Skeletal muscle cell (primary cell): ENCODE data around the gene RHOT2.
"Not testable (repeated sequence)": the region's sequence is repeated elsewhere in the genome, so short reads cannot be mapped to it uniquely, and the experiment has no call there.

Experiments used
- DNase-seq: peaks from one replicate; pipeline ENCODE4 v3.0.0-alpha.2; 2010; ENCODE audit warnings: low read depth
- H3K4me3 ChIP-seq: 2 replicates; pipeline ENCODE4 v1.5.1; 2011; ENCODE audit warnings: low read depth, mild to moderate bottlenecking, control low read depth, low read length, moderate library complexity

The RHOT2 gene

DNA sequence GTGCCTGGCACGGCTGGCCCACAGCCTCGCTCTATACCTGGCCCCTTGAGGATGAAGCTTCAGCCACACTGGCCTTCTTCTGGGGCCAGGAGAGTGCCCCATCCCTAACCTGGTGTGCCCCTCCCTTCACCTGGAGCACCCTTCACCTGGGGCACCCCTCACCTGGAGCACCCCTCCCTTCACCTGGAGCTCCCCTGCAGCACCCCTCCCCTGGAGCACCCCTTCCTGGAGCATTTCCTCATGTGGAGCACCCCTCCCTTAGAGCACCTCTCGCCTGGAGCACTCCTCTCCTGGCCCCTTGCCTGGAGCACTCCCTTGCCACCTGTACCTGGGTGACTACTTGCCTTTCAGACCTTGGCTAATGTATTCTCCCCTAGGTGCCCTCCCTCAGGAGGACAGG is 40.1 kb downstream of the RHOT2 start:
- no peak for DNase-seq
- H3K4me3 ChIP-seq, result no peak overlapping the region

GRCh38 chr16:708959-709358 is 41.0 kb downstream of the RHOT2 start:
- H3K4me3 ChIP-seq, result no peak overlapping the region
- no peak for DNase-seq

DNA sequence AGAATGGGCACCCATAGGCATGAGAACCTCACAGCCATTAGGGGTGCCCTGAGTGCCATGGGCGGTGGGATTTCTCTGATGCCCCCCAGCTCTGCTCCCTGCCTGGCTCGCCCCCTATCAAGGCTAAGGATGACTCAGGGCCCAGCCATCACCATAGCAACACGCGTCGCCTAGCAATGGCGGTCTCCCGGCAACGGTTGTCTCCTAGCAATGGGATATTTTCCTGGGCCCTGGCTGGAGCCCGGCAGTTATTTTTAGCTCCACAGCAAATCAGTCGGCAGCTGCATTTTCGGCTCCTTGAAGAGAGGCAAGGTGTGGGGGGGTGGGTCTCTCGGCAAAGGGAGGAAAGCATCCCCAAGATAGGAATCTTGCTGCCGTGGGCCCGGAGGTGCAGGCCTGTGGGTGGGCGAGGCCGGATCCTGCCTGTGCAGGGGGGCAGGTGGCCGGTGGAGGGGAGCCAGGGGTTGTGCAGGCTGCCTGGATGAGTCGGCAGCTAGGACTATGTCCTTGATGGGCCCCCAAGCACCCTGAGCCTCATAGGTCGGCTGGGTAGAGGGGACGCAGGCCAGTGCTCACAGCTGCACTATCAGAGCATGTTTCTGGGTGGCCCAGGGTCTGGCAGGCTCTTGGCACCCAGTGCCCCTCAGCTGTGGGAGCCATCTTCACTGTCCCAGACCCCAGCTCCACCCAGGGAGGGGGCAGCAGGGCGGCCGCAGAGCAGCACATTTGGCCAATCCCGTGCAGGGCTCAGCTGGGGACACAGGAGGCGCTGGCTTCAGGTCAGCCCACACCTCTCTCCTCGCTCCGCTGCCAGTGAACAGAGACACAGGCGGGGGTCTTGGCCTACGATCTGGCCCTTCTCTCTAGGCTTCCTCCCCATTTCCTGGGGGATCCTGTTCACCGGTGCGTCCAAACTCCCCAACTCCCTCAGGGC is 41.9 kb downstream of the RHOT2 start:
- peak; percentile 65 for DNase-seq
- H3K4me3 ChIP-seq, result no peak overlapping the region

GRCh38 chr16:710500-711075 is 42.7 kb downstream of the RHOT2 start:
- H3K4me3 ChIP-seq, result no peak overlapping the region
- DNase-seq, result no peak

DNA sequence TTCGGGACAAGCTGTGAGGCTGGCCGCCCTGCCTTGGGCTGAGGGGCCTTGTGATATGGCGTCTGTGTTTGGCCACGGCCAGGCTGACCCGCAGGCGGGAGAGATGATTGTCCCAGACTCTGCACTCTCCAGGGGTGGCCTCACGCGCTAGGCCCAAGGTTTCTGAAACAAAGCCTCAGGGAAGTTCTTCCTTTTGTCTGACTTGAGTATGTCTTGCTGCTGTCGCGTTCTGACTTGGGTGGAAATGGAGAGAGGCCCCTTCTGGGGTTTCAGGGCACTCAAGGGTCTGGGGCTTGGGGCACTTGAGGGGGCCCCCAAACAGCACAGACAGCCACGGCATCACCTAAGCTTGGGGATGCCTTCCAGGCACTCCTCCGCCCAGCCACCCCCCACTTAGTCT is 43.2 kb downstream of the RHOT2 start:
- no peak for DNase-seq
- no peak overlapping the region for H3K4me3 ChIP-seq

DNA sequence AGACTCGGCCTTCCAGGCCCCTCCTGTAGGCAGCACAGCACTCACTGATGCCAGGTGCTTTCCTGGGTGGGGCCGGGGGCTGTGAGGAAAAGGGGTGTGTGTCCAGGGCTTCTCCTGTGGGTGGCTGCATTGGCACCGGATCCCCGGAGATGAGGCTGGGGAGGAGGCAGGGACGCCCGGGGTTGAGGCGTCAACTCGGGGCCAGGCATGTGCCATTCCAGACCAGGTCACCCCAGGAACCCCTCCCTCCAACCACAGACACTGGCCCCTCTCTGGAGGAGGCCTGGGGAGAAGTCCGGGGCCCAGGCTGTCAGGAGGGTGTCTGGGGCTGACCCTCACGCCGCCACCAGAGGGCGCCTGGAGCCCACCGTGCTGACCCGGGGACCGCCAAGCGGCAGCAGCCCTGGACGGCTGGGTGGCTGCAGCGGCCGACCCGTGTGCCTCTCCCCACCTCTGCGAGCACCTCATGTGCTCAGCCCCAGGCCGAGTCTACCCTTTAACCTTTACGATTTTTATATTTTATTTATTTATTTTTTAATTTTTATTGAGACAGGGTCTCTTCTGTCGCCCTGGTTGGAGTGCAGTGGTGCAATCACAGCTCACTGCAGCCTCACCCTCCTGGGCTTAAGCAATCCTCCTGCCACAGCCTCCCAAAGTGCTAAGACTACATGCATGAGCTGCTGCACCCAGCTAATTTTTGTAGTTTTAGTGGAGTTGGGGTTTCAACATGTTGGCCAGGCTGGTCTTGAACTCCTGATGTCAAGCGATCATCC is 43.8 kb downstream of the RHOT2 start:
- no peak overlapping the region for H3K4me3 ChIP-seq
- DNase-seq, result no peak

- DNase-seq, result peak; percentile 91
These were observed 44.9 kb downstream of the RHOT2 start for GRCh38 chr16:712740-713250.

DNA sequence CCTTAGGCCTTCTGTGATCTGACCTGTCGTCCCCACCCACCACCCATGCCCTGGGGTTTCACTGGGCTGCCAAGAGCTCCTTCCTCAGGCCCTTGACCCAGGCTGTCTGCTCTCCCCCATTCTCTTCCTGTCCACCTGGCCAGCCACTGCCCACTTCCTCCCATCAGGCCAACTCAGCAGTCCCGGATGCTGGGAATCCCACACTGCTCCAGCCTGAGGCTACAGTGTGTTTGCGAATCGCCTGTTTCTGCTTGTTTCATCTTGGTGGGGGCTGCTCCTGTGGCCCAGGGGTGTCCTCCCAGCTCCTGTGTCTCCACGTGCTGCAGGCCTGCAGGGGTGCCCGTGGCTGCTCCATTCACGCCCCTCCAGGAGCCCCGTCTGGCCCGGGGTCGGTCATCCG is 46.1 kb downstream of the RHOT2 start:
- no peak for DNase-seq
- no peak overlapping the region for H3K4me3 ChIP-seq

More at GRCh38 chr16:712740-713250, 44.9 kb downstream of the RHOT2 start:
- not testable (repeated sequence) for H3K4me3 ChIP-seq

GRCh38 chr16:714558-715476 is 46.9 kb downstream of the RHOT2 start, which contains the start of gene METRN:
Gene METRN (plus strand): TSS chr16:715118. CDS start chr16:715290, 172 bp downstream.
- peak; percentile 53 for DNase-seq
- H3K4me3 ChIP-seq, result peak within 1 kb of the TSS; percentile 63

DNA sequence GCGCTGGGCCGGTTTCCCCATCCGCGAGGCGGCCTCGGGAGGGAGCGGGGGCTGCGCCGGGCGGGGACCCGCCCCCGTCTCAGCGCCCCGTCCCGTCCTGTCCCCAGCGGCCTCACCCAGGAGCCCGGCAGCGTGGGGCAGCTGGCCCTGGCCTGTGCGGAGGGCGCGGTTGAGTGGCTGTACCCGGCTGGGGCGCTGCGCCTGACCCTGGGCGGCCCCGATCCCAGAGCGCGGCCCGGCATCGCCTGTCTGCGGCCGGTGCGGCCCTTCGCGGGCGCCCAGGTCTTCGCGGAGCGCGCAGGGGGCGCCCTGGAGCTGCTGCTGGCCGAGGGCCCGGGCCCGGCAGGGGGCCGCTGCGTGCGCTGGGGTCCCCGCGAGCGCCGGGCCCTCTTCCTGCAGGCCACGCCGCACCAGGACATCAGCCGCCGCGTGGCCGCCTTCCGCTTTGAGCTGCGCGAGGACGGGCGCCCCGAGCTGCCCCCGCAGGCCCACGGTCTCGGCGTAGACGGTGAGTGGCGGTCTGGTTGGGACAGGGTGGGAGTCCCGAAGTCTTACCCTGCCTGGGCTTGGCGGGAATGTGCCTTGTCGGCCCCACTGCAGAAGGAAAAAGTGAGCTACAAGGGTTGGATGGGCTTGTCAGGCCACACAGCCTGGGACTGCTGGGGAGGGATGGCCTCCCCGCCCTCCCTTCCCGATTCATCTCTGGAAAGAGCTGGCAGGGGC is 47.7 kb downstream of the RHOT2 start:
- H3K4me3 ChIP-seq, result peak overlapping the region; percentile 63
- no peak for DNase-seq

DNA sequence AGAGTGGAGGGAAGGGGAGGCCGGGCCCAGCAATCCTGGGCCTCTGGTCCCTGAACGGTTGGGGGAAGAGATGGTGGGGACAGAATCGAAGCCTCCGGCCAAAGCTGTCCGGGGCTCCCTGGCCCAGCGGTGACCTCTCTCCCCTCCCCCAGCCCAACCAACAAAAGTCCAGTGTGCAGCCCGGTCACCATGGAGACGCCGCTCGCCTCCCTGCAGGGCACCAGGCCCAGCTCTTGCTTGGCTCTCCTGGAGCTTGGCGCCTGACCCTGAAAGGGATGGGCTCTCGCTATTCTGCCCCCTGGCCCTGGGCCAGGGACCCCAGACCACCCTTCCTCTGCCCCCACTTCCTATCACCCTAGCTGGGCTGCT is 48.3 kb downstream of the RHOT2 start:
- DNase-seq, result no peak
- peak overlapping the region; percentile 63 for H3K4me3 ChIP-seq

- DNase-seq, result no peak
- H3K4me3 ChIP-seq, result no peak overlapping the region
These were observed 48.9 kb downstream of the RHOT2 start for GRCh38 chr16:716768-717325.

DNA sequence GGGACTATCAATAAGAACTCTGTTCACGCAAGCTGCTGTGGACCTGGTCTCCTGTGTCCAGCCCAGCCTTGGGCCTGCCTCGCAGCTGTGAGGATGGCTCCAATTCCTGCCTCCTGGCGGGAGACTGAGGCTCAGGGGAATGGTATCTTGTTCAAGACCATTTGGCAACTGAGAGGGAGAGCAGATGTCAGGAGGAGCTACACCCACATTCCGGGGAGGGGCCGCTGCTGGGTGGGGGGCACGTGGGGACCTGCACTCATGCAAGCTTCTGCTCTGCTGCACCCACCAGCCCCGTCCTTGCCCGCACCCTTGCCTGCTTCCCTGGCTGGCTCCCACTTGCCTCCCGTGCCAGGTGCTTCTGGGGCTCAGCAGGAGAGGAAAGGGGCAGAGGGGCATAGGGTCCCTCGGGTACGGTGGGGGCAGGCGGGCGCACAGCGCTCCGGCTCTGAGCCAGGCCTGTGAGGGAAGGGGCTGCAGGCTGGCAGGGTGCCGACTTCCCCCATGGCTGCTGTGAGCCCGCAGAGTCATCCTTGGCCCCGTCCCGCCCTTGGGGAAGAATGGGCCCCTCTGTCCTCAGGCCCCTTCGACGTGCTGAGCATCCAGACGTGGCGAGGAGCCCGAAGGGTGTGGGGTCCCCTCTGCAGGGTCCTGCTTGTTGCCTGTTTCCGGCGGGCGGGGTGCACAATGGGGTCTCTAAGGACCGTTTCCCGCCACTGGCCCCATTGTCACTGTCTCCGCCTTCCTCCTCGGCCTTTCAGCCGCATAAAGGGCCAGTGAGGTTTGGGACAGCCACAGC is 49.7 kb downstream of the RHOT2 start:
- no peak for DNase-seq
- no peak overlapping the region for H3K4me3 ChIP-seq

DNA sequence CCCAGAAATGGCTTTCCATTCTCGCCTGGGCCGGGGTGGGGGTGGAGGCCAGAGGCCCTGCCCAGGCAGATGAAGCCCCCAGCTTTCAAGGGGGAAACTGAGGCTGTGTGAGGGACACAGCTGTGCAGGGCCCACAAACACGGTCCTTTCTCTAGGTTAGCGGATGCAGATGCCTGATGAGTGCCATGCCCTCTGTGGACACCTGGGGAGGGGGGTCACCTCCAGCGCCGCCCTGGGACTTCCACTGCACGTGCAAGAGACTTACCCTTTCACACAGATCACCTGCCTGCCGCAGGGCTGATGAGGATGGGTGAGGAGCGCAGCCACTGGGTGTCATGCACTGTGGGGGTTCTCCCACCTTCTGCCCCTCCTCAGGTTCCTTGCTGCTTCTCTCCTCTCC is 50.5 kb downstream of the RHOT2 start:
- DNase-seq, result no peak
- no peak overlapping the region for H3K4me3 ChIP-seq

DNA sequence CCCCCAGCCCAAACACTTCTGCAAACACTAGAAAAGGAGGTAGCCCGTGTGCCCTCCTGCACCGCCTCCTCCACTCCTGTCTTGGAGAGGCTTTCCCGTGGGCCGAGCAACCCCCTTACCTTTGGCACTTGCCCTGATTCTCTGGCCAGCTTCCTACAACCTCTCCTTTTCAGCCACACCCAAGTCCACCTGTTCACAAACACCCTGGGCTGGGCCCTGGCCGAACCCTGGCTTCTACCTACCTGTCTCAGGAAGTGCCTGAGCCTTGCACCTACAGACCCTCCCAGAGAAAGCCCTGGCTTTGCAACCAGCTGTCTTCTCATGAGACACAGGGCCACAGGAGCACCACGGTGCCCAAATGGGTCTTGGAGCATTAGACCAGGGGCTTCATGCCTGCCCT is 51.0 kb downstream of the RHOT2 start:
- no peak for DNase-seq
- H3K4me3 ChIP-seq, result no peak overlapping the region

GRCh38 chr16:719815-720446 is 52.0 kb downstream of the RHOT2 start:
- peak overlapping the region; percentile 78 for H3K4me3 ChIP-seq
- DNase-seq, result no peak

DNA sequence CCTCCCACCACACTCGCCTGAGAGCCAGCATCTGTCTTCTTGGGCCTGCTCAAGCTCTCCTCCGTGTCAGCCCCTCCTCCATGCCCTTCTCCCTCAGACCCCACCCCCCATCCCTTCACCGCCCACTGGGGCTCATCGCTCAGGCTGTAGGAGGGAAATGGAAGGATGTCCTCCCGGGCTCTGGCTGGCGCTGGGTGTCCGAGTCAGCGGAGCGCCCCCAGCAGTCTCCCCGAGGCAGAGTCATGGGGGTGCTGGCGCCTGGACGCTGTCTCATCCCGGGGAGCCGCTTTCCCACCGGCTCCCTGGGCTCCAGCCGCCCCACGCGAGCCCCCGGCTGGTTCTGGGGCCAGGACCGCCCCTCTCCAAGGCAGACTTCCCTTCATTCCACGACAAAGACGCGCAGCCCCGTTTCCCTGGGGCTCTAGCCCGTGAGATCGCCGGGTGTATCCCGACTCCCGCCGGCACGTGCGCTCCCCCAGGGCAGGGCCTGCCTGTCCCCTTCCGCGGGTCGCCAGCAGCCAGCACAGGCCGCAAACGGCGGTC is 52.6 kb downstream of the RHOT2 start:
- peak; percentile 46 for DNase-seq
- H3K4me3 ChIP-seq, result peak overlapping the region; percentile 78
